Liver (tissue), 3 donors: ENCODE measurements around the gene FAM98B.

Experiments used
- CTCF ChIP-seq: fragments of 150-350 bp; IDR thresholded peaks from 2 replicates; pipeline ENCODE4 v1.5.1; 2017; ENCODE audit warnings: improper control_type of control experiment, low read depth, low read length; ENCODE audit not compliant: missing input control
- FOXA2 ChIP-seq: IDR thresholded peaks from 2 replicates; pipeline ENCODE4 v1.6.1; 2016; ENCODE audit warnings: antibody characterized with exemption
- JUND ChIP-seq, 2 donors: IDR thresholded peaks; 2 replicates each; pipeline ENCODE4 v1.6.1; 2016; ENCODE audit warnings: antibody characterized with exemption in 2 of 2
- MAX ChIP-seq: IDR thresholded peaks from 2 replicates; pipeline ENCODE4 v1.6.1; 2016; ENCODE audit warnings: antibody characterized with exemption
- NR2F2 ChIP-seq: IDR thresholded peaks from 2 replicates; pipeline ENCODE4 v1.6.1; 2016; ENCODE audit warnings: antibody characterized with exemption
- donor health status: healthy.
- donor health status: healthy.

DNA sequence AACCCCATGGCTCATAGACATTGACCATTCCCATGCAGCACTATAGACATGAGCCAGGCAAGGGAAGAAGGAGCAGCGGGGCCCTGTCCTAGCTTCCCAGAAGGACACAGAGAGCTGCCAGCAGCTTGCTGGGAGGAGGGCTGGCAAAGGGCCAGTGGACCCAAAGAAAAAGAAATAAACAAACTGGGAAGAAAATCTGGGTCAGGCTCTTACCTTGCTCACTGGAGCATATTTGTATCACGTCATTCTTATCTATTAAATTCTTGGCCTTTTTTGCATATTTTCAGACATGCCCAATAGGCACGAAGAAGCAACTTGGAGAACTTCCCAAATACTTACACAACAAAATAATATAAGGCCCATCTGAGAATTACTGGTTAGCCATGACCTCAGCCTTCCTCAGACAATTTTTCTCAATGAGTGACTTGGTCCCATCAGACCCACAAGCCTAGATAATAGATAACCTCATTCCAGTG is 82.3 kb downstream of the FAM98B start:
- TF ChIP-seq JUND (IDR thresholded peaks at IDR 0.05) (no peak), CTCF (no peak), FOXA2 (no peak), NR2F2 (no peak), MAX (no peak)
